Activated CD4-positive, alpha-beta memory T cell treated with anti-CD3 and anti-CD28 coated beads, Interleukin-2, amount 10 ng/mL, durations not matched to agents 7 days and 5 days (primary cell): ENCODE results near the gene MICALL2. TPM values are rescaled to one million over a fixed set of nuclear protein-coding genes. Genes with fewer than 3 reads are reported as not detected.
"Not testable (repeated sequence)": the region's sequence is repeated elsewhere in the genome, so short reads cannot be mapped to it uniquely, and the experiment has no call there.

Experiments used
- CTCF ChIA-PET: fragments of 350-600 bp; sonication (Branson Sonifier 250); formaldehyde crosslinking; loops from one replicate; lab custom pipeline; 2021; ENCODE audit warnings: antibody characterized with exemption, inconsistent platforms; lab: Charles Lee
- POLR2A ChIA-PET: fragments of 350-600 bp; sonication (Branson Sonifier 250); formaldehyde crosslinking; loops from one replicate; lab custom pipeline; 2021; ENCODE audit warnings: antibody characterized with exemption; lab: Charles Lee
- DNase-seq: peaks from one replicate; pipeline ENCODE4 v3.0.0-alpha.2; 2020
- H3K27ac Mint-ChIP-seq: one replicate; pipeline ENCODE4 v1.8.0; 2021; ENCODE audit warnings: mild to moderate bottlenecking, mixed read lengths
- H3K27me3 Mint-ChIP-seq: one replicate; pipeline ENCODE4 v1.8.0; 2021; ENCODE audit warnings: mixed read lengths
- H3K36me3 Mint-ChIP-seq: one replicate; pipeline ENCODE4 v1.8.0; 2021; ENCODE audit warnings: low read depth, mixed read lengths
- H3K4me1 Mint-ChIP-seq: one replicate; pipeline ENCODE4 v1.8.0; 2021; ENCODE audit warnings: mixed read lengths
- H3K4me3 Mint-ChIP-seq: one replicate; pipeline ENCODE4 v1.8.0; 2021; ENCODE audit warnings: mild to moderate bottlenecking, mixed read lengths
- H3K9me3 Mint-ChIP-seq: one replicate; pipeline ENCODE4 v1.8.0; 2021; ENCODE audit warnings: mixed read lengths
- total RNA-seq, 2 experiments: library from RNA; stranded (reverse); gene quantifications; one replicate each; pipeline ENCODE4 v1.2.3, GENCODE V29; 2021

Gene MICALL2
- total RNA-seq, 2 experiments from 2014 or later: 1.5 to 1.6 TPM

DNA sequence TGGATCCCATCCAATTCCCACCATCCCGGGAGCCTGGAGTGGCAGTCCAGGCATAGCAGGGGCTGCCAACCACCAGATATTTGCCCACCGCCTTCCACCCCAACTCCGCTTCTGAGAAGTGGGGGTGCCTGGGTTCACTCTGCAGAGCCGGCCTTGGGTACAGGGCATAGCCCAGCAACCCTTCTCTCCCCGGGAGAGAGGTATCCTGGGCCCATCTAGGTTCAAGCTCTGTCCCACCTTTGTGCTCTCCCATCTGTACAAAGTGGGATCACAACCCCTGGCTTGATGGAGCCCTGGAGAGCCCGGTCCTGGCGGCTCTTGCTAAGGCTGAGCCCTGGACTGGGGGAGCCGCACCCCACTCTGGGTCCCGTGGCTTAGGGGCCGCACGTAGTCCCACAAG, 12.2 kb downstream of the MICALL2 start:
- Mint-ChIP-seq H3K36me3 (no peaks in the 10 kb centered on the region), H3K4me3 (no peak overlapping the region), H3K27ac (no peak overlapping the region), H3K4me1 (no peaks in the 10 kb centered on the region), H3K9me3 (no peaks in the 10 kb centered on the region), H3K27me3 (no peaks in the 10 kb centered on the region)
- ChIA-PET CTCF (no interaction called here), POLR2A (no interaction called here)
- DNase-seq: no peak

DNA sequence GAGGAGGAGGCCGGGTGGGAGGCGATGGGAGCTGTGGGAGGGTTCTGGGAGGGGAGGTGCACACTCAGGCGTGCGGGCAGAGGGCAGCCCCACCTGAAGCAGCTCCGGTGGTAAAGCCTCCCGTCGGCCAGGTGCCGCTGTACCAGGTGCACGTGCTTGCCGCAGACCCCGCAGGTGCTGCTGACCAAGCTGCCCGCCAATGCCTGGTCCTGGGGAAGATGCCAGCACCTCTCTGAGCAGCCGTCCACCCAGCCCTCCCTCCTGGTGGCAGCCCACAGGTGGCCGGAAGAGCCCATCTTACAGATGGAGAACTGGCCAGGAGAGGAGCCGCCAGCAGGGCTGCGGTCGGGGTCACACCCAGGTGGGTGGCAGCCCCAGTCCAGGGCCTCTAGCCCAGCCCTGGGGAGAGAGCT, 12.6 kb downstream of the MICALL2 start:
- Mint-ChIP-seq H3K4me1 (no peaks in the 10 kb centered on the region), H3K27me3 (no peaks in the 10 kb centered on the region), H3K36me3 (no peaks in the 10 kb centered on the region), H3K4me3 (no peak overlapping the region), H3K27ac (no peak overlapping the region), H3K9me3 (no peaks in the 10 kb centered on the region)
- ChIA-PET POLR2A (no interaction called here), CTCF (no interaction called here)
- DNase-seq: no peak

DNA sequence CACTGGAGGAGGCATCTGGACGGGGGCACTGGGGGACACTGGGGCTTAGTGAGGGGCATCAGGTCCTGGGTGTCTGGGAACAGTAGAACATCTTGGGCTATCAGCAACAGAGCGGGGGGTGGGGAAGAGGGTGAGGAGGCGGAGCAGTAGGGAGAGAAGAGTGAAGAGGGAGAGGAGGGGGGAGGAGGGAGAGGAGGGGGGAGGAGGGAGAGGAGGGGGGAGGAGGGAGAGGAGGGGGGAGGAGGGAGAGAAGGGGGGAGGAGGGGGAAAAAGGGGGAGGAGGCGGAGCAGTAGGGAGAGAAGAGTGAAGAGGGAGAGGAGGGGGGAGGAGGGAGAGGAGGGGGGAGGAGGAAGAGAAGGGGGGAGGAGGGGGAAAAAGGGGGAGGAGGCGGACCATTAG, 13.2 kb downstream of the MICALL2 start:
- POLR2A ChIA-PET, H3K4me3 Mint-ChIP-seq, H3K36me3 Mint-ChIP-seq, DNase-seq, H3K4me1 Mint-ChIP-seq, H3K9me3 Mint-ChIP-seq, CTCF ChIA-PET, H3K27ac Mint-ChIP-seq, H3K27me3 Mint-ChIP-seq: not testable (repeated sequence)

DNA sequence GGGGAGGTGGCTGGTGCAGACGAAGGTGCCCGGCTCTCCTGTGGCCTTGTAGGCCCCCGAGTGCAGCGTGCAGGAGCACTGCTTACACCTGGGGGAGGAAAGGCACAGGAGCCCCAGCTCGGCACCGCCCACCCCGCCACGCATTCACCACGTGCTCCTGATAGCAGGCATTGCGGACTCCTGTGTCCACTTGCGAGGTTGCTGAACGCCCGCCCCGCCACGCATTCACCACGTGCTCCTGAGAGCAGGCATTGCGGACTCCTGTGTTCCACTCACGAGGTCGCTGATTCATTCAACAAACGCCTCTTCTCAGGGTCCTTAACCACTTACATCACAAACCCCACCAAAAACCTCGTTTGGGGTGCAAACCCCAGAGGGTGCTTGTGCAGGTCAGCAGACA, 13.9 kb downstream of the MICALL2 start:
- H3K27me3 Mint-ChIP-seq: no peaks in the 10 kb centered on the region
- H3K27ac Mint-ChIP-seq: no peak overlapping the region
- H3K4me1 Mint-ChIP-seq: no peaks in the 10 kb centered on the region
- no peaks in the 10 kb centered on the region for H3K9me3 Mint-ChIP-seq
- POLR2A ChIA-PET: no interaction called here
- DNase-seq: no peak
- CTCF ChIA-PET: no interaction called here
- no peaks in the 10 kb centered on the region for H3K36me3 Mint-ChIP-seq
- no peak overlapping the region for H3K4me3 Mint-ChIP-seq

DNA sequence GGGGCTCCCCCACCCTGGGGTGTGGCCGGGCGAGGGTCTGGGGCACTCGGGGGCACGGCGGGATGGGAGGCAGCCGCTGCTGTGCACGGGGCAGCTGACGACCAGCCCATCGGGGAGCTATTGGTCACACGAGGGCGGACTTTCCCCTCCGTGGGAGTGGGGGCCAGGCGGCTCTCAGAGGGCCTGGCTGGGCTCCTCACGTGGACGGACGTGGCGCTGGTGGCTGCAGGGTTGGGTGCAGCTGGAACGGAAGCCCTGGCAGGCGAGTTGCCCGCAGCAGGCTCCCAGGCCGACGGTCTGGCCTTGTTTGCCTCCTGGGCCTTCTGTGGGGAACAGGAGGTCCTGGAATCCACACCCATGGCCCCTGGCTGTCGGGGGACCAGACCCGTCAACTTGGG, 14.3 kb downstream of the MICALL2 start:
- Mint-ChIP-seq H3K27ac (no peak overlapping the region), H3K9me3 (no peaks in the 10 kb centered on the region), H3K4me1 (no peaks in the 10 kb centered on the region), H3K4me3 (no peak overlapping the region), H3K36me3 (no peaks in the 10 kb centered on the region), H3K27me3 (no peaks in the 10 kb centered on the region)
- DNase-seq: no peak
- CTCF ChIA-PET: no interaction called here
- POLR2A ChIA-PET: no interaction called here

DNA sequence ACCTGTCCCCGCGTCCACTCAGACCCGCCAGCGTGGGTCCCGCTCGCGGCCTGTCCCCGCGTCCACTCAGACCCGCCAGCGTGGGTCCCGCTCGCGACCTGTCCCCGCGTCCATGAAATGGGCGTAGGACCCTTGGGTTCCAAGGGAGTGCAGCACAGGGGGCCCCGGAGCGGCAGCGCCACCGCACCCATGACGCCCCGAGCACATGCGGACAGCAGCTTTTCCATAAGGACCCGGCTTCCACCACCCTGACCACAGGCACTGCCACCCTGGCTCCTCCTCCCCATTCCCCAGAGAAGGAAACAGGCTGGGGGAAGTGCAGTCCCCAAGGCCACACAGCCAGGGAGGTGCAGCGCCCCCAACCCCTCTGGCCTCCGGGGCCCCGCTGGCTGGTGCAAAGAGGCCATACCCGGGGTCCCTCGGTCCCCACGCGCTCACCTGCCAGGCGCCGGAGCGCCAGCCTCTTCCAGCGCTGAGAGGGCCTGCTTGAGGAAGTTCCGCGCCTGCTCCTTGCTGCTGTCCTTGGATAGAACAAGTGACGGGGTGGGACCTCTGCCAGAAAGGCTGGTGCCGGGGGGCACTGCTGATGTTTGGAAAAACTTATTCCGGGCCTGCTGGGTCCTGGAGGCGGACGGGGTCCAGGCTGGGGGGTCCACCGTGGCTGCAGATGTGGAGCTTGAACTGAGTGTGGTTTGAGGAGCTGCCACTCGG, 14.9 kb downstream of the MICALL2 start:
- DNase-seq: no peak
- Mint-ChIP-seq H3K27me3 (no peaks in the 10 kb centered on the region), H3K36me3 (no peaks in the 10 kb centered on the region), H3K4me3 (no peak overlapping the region), H3K9me3 (no peaks in the 10 kb centered on the region), H3K4me1 (no peaks in the 10 kb centered on the region), H3K27ac (no peak overlapping the region)
- ChIA-PET POLR2A (no interaction called here), CTCF (no interaction called here)

DNA sequence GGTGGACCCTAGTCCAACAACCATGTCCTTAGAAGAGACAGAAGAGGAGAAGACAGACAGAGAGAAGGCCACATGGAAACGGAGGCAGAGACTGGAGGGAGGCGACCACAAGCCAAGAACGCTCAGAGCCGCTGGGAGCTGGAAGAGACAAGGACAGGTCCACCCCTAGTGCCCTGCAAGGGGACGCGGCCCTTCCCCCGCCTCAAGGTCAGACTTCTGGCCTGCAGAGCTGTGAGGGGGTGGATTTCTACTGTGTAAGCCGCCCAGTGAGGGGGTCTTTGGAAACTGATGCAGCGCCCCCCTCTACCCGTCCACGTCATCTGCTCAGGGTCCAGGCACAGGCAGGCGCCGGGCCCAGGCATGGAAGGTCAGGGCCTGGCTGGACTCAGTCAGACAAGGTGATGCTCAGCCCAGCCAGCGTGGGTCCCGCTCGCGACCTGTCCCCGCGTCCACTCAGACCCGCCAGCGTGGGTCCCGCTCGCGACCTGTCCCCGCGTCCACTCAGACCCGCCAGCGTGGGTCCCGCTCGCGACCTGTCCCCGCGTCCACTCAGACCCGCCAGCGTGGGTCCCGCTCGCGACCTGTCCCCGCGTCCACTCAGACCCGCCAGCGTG, 15.6 kb downstream of the MICALL2 start:
- CTCF ChIA-PET, H3K36me3 Mint-ChIP-seq, H3K4me3 Mint-ChIP-seq, POLR2A ChIA-PET, H3K9me3 Mint-ChIP-seq, H3K27ac Mint-ChIP-seq, H3K27me3 Mint-ChIP-seq, H3K4me1 Mint-ChIP-seq, DNase-seq: not testable (repeated sequence)

DNA sequence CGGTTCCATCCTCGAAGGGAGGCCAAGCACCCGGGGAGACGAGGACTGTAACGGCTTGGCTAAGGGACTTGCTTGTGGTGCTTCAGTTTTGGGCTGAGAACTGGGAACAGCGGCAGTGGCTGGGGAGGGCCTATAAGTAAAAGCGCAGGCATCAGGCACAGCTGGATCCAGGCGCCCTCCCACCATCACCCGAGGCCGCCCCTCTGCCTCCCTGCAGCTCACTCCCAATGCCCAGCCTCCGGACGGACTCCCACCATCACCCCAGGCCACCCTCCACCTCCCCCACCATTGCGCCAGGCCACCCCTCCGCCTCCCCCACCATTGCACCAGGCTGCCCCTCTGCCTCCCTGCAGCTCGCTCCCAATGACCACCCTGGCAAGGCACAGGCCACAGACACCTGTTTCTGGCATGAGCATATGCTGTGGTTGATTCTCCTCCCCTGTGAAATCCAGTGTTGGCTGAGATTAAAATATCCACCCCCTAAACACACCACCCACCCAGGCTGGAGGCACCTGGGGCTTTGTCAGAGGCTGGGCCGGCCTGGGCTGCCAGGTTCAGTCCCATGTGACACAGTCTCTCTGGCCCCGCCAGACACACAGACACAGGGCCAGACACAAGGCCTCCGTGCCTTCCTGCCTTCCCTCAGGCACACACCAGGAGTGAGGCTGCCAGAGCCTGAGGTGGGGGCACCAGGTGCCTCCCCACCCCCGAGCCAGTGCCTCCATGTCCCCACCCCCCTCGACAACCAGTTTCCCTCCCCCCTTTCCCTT, 16.7 kb downstream of the MICALL2 start:
- ChIA-PET POLR2A (no interaction called here), CTCF (no interaction called here)
- no peak overlapping the region for H3K4me3 Mint-ChIP-seq
- no peak overlapping the region for H3K27ac Mint-ChIP-seq
- no peaks in the 10 kb centered on the region for H3K4me1 Mint-ChIP-seq
- DNase-seq: no peak
- no peaks in the 10 kb centered on the region for H3K27me3 Mint-ChIP-seq
- peaks cover 4% of the 10 kb centered on the region for H3K9me3 Mint-ChIP-seq
- no peaks in the 10 kb centered on the region for H3K36me3 Mint-ChIP-seq

DNA sequence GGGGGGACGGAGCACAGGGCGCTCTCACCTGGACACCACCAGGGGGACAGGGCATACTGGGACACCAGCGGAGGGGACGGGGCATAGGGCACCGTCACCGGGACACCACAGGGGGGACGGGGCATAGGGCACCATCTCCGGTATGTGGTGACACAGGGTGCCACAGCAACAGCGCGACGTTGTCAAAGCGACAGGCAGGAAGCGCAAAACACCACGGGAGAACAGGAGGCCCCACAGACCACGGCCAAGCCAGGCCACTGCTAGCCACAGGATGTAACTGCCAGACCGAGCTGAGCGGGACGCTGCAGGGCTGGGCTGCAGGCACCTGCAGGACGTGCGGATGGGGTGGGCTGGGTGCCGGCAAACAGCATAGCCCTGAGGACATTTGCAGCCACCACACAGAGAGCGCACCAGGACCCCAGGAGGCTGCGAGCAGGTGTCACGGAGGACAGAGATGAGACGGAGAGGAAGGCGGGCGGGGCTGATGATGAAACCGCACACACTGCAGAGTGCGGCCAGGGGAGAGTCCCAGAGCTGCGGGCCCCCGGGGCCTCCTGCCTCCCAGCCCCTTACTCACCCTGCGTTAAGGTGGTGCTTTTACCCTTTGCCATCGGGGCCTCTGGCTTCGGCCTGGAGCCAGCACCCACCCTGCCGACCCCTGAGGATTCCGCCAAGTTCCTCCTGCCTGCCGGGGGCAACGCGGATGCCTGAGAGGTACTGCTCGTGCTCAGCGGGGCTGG, 17.5 kb downstream of the MICALL2 start:
- POLR2A ChIA-PET: no interaction called here
- Mint-ChIP-seq H3K4me3 (no peak overlapping the region), H3K27ac (no peak overlapping the region), H3K9me3 (peaks cover 4% of the 10 kb centered on the region), H3K4me1 (no peaks in the 10 kb centered on the region), H3K27me3 (no peaks in the 10 kb centered on the region), H3K36me3 (no peaks in the 10 kb centered on the region)
- CTCF ChIA-PET: no interaction called here
- DNase-seq: no peak

DNA sequence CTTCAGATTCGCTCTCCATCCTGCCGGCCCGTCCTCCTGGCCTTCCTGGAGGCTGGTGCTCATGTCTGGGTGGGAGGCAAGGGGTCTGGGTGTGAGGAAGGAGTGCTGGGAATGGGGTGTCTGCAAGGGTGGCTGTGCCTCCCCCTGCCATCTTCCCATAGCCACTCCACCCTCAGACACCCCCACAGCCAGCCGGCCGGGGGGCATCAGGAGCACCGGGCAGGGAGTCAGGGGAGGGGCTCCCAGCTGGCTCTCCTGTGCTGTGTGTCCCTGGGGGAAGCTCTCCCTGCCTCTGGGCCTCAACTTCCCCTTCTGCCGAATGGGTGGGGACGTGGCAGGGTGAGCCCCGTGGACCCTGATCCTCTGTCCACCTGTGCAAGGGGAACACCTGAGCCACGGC, 18.6 kb downstream of the MICALL2 start:
- Mint-ChIP-seq H3K27ac (no peak overlapping the region), H3K27me3 (no peaks in the 10 kb centered on the region), H3K36me3 (no peaks in the 10 kb centered on the region), H3K9me3 (peaks cover 4% of the 10 kb centered on the region), H3K4me3 (no peak overlapping the region), H3K4me1 (no peaks in the 10 kb centered on the region)
- ChIA-PET POLR2A (no interaction called here), CTCF (no interaction called here)
- DNase-seq: no peak

DNA sequence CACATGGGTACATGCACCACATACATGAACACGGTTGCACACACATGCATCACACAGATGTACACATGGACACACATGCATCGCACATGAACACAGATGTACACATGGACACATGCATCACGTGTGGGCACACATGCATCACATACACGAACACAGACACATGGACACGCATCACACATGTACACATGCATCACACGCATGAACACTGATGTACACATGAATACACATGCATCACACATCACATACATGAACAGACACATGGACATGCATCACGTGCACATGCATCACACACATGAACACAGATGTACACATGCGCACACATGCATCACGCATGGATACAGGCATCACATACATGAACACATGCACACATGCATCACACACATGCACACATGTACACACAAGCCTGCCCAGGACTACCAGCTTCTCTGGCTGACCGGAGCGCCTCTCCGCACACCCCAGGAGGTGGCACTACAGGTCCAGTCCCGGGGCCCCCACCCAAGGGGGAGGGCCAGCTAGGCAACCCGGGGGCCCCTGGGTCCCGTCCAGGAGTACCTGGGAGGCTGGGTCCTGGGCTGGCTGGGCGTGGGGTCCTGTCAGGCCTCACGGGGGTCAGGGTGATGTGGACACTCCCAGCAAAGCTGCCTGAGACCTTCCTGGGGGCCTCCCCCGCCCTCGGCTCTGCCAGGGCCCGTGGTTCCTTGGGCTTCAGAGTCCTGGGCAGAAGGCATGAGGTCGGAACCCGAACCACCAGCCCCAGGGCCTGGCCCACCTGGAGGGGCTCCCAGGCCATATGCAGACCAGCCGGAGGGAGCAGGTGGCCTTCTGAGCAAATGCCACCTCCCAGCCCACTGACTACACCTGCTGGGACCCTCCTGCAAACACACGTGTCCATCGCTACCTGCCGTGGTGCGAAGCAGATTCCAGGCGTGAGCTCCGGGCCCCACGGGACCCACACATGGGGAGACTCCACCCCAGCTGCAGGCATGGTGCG, 19.6 kb downstream of the MICALL2 start:
- no peak for DNase-seq
- Mint-ChIP-seq H3K9me3 (peaks cover 4% of the 10 kb centered on the region), H3K4me1 (no peaks in the 10 kb centered on the region), H3K27ac (no peak overlapping the region), H3K4me3 (no peak overlapping the region), H3K27me3 (no peaks in the 10 kb centered on the region), H3K36me3 (no peaks in the 10 kb centered on the region)
- CTCF ChIA-PET: no interaction called here
- POLR2A ChIA-PET: no interaction called here

DNA sequence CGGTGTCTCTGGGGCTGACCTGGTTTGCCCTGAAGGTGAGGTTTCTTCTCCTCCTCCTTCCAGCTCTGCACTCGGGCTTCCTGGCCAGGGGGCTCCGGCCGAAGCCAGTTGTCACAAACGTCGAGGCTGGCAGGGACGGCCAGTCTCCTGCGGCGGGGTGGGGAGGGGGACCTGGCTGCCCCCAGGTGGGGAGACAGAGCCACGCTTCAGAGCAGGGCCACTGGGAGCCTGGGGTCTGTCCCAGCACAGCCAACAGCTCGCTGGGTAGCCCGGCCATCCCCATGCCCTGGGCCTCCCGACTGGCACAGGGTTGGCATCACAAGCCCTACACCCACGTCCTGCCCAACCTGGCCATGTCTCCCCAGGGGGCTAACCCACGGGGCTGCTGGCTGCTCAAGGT, 20.4 kb downstream of the MICALL2 start:
- H3K36me3 Mint-ChIP-seq: no peaks in the 10 kb centered on the region
- no peaks in the 10 kb centered on the region for H3K4me1 Mint-ChIP-seq
- no peak for DNase-seq
- ChIA-PET POLR2A (no interaction called here), CTCF (no interaction called here)
- peaks cover 4% of the 10 kb centered on the region for H3K9me3 Mint-ChIP-seq
- H3K4me3 Mint-ChIP-seq: no peak overlapping the region
- no peak overlapping the region for H3K27ac Mint-ChIP-seq
- H3K27me3 Mint-ChIP-seq: no peaks in the 10 kb centered on the region
